GM18502 (cell line): ENCODE results near the gene TIMP4.
A peak's percentile ranks its signal among the peaks of the same experiment; 100 is the strongest.

Experiments
- ATAC-seq: cut with Tn5 transposase; IDR thresholded peaks from one replicate; pipeline ENCODE4 v1.9.1; 2021; ENCODE audit warnings: mild to moderate bottlenecking; ENCODE audit not compliant: unreplicated experiment, poor library complexity

The TIMP4 gene

DNA sequence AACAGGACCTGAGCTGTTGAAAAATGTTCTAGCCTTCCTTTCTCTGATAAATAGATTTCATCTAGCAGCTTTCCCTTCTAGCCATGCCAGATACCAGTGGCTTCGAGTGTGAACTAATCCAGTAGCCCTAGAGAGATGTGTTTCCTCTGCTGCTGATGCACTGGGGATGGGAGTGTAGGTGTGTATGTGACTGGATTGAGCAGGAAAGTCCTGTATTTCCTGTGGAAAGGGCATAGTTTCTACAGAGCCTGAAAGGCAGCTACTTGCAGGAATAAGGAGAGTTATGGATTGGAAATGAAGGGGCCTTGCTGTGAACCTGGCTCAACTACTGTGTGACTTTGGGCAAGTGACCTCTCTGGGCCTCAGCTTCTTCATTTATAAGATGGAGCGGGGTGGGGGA lies 8.6 kb downstream of the TIMP4 start:
- ATAC-seq = no peak

DNA sequence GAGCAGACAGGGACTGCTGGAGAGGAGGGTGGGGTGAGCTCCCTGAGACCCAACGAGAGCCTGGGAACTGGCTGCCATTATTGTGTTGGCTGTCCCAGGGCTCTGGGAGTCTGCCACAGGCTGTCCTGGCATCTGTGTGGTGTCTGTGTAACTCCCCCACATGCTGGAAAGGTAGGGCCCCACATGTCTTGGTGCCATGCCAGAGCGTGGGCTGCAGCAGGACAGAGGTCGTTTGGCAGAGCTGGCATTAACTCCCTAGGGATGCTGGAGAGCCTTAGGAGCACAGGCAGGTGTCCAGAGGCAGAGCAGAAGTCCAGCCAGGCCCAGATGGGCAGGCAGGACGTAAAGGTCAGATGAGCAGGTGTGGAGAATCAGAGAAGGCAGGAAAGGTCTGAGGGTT lies 9.7 kb downstream of the TIMP4 start:
- no peak for ATAC-seq

- ATAC-seq = no peak
These were observed 10.3 kb downstream of the TIMP4 start for GRCh38 chr3:12148183-12148940.

- ATAC-seq = no peak
These were observed 11.5 kb downstream of the TIMP4 start for GRCh38 chr3:12147049-12147780.

- no peak for ATAC-seq
These were observed 14.7 kb downstream of the TIMP4 start for GRCh38 chr3:12143949-12144504.

DNA sequence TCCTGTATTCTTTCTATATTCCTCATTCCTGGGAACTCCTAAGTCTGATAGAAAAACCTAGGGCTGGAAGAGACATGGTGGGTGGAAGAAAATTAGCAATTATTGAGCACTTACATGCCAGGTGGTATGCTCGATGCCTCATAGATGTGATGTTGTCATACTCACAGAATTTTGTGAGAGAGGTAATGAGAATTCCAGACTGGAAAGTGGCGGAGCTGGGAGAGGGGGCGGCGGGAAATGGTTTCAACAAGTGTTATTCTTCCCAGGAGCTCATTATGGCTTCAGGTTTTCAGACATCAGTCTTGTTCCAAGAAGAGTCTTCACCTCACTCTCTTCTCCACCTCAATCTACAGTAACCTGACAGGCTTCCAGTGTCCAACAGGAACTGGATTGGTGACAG lies 16.2 kb downstream of the TIMP4 start:
- no peak for ATAC-seq

DNA sequence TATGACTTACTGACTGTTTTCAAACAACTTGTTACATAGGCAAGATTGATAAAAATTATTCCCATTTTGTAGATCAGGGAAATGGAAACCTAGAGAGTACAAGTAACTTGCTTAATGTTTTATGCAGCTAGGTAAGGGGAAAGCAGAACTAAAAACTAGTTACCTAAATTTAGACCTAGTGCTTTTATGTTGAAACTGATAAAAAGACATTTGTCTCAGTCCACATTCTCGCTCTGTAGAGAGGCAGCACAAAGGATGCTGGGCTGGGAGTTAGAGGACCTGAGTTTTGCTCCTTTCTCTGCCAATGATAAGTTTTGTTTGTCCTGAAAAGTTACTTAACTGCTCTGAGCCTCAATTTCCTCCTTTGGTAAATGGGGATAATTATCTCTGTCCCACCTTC lies 17.4 kb downstream of the TIMP4 start:
- ATAC-seq = no peak

- ATAC-seq = no peak
These were observed 19.6 kb downstream of the TIMP4 start for GRCh38 chr3:12139111-12139511.

DNA sequence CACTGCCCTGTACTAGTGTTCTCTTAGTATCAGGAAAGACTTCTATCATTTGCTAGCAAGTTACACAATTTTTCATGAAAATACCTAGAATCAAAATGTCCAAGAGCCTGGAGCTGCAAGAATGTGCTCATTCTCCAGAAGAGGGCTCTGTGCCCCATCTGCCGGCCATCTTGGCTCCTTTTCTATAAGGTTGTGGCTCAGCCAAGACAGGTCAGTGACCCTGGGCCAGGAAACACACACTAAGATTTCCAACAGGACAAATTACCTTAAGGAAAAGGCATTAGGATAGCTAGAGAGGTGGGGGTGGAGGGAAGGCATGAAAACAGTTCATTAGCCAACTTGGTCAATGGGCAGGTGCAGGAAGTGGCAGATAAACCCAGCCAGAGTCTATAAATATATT lies 20.7 kb downstream of the TIMP4 start:
- ATAC-seq = no peak

DNA sequence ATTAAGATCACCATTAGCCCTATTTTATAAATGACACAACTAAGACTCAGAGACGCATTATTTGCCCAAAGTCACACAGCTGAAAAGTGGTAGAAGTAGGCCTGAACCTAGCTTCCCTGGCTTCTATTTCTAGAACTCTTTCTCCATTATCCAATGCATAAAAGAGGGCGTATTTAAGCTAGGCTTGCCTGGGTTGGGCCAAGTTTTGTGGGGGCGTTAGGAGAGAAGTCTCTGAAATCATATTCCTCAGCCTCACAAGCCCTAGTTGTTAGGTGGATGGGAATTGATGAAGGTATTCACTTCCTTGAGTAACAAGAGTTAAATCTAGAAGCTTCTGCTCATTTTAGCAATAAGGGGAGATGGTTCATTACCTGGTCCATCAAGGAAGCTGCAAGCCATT lies 22.3 kb downstream of the TIMP4 start:
- ATAC-seq = no peak

- peak; percentile 96 for ATAC-seq
These were observed 23.6 kb downstream of the TIMP4 start for GRCh38 chr3:12135029-12135657.

DNA sequence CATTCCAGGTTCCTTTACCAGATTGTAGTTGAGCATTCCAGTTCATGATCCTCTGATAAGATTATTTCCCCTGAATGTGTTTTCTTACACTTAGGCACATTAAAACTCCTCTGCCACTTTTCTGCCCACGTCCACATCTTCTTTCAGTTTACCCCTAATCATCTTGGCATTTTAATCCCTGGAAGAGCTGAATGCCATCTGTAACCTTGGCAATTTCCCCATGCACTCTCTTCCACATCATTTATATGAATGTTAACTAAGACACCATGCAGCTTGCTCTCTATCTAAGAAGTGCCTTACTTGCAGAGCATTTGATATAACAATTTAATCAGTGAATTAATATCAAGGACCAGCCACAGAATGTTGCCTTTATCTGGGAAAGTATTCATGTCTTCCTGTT lies 25.8 kb downstream of the TIMP4 start:
- ATAC-seq = no peak

- ATAC-seq = no peak
These were observed 27.2 kb downstream of the TIMP4 start for GRCh38 chr3:12131351-12132090.

DNA sequence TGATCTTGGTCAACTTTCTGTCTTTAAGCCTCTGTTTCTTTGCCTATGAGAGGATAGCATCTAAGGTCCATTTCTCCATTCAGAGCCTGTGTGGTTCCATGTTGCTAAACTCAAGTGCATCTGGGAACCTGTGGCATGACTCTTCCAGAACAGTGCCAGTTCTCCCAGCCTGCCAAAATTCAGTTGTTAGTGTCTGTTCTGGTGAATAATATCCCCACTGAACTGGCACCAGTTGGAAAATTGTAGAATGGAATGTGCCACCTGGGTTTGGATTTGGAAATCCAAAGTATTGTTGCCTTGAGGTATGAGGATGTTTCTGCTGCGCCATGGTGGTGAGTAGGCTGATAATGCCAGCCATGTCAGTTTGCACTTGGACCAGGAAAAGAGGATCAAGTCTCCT lies 31.3 kb downstream of the TIMP4 start:
- no peak for ATAC-seq

DNA sequence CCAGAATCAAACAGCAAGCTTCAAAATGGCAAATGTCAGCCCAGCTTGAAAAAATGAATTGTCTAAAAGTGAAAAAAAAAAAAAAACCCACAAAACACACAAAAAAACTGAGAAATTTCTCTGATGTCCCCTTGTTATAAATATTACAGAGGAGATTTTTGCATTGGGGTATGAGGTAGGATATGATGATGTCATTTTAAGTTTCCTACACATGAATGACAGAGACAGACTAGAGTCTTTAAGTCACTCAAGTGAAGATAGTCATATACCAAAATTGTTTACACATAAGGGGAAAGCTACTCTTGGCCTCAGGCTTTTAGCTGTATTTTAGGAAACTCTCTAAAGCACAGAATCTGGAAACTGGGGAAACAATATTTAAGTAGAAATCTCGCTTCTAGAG lies 32.9 kb downstream of the TIMP4 start:
- no peak for ATAC-seq

DNA sequence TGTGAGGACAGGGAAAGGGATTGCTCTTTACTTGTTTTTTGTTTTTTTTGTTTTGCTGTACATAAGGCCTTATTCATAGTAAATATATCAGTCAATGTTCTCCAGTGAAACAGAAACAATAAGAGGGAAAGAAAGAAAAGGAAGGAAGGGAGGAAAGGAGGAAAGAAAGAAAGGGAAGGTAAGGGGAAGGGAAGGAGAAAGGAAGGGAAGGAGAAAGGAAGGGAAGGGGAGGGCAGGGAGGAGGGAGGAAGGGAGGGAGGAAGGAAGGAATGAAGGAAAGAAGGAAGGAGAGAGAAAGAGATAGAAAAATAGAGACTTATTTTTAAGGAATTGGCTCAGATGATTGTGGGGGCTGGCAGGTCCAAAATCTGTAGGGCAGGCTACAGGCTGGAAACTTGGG lies 37.2 kb downstream of the TIMP4 start:
- no peak for ATAC-seq

GRCh38 chr3:12120374-12121140 lies 38.2 kb downstream of the TIMP4 start:
- ATAC-seq = no peak

GRCh38 chr3:12117473-12117872 lies 41.2 kb downstream of the TIMP4 start:
- no peak for ATAC-seq

- ATAC-seq = no peak
These were observed 41.8 kb downstream of the TIMP4 start for GRCh38 chr3:12116870-12117269.

DNA sequence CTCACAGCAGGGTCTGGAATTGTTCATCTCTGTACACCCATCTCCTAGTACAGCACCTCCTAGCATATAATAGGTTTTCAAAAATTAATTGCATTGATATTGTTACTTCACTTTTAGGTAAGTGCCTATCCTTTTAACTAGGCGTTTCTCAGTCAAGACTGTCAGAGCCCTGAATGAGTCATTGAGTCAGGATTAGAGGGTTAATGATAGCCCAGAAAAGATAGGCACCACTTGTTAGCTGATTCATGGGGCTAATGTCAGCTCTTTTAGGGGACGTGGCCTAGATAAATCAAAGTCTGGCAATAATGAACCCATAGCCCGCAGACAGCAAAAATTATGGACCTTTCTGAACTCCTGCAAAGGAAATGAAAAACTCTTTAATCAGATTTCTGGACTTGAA lies 42.9 kb downstream of the TIMP4 start:
- no peak for ATAC-seq
